Measurements from ENCODE around the gene ST6GALNAC1.

Gene ST6GALNAC1, protein sequence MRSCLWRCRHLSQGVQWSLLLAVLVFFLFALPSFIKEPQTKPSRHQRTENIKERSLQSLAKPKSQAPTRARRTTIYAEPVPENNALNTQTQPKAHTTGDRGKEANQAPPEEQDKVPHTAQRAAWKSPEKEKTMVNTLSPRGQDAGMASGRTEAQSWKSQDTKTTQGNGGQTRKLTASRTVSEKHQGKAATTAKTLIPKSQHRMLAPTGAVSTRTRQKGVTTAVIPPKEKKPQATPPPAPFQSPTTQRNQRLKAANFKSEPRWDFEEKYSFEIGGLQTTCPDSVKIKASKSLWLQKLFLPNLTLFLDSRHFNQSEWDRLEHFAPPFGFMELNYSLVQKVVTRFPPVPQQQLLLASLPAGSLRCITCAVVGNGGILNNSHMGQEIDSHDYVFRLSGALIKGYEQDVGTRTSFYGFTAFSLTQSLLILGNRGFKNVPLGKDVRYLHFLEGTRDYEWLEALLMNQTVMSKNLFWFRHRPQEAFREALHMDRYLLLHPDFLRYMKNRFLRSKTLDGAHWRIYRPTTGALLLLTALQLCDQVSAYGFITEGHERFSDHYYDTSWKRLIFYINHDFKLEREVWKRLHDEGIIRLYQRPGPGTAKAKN

DNA sequence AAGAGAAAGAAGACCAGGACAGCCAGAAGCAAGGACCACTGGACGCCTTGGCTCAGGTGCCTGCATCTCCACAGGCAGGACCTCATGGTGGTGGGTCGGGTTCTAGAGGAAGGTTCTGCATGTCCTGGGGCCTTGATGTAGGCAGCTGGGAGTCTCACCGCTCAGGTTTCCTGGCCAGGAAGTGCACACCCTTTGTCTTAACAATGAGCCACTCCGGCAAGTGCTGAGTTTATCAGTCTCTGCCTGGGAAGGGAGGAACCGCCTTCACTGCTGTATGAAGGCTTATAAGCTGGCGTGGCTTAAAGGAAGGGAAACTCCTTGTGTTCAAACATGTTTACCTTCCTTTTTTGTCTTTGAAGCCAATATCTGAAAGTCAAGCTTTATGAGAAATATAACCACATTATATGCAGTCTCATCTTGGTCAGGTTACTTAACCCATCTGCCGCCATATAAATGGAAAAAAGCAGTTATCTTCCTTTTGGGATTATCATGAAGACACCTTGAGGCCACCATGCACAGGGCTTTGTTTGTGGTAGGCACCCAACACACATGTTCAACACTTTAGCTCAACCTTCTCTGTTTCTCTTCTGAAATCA is at the start of gene ST6GALNAC1:
ST6GALNAC1 (minus strand) TSS at position 205 of the 596 bp plus-strand sequence; CDS start at position 86, 119 bp downstream.
- DNase-seq (ENCODE audit: low read depth): no peak

DNA sequence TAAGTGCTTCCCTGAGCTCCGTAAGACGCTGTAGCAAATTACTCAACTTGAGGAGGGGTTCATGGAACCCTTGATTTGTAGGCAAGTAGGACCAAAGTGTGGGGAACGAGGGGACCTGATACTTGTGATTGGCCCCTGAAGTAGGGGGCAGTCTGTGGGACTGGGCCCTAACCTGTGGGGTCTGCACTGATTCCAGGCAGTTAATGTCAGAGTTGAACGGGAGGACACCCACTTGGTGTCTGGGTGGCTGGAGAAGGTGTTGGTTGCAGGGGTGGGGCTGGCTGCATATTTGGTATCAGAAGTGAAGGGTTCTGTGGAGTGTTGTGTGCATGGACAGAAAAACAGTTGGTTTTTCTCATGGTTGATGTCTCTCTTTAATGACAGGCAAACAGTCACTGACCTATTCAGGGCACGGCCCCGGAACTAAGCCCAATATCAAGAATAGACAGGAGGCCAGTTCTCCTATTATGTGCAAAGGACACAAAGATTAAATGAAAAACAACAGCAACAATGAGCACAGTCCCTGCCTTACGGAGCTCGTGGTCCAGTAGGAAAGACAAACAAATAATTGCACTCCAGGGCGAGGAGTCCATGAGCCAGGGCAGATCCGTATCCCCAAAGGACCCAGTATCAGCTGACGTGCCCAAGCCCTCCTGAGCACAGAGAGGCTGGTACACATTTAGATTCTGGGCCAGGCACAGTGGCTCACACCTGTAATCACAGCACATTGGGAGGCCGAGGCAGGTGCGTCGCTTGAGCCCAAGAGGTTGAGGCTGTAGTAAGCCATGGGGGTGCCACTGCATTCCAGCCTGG is 48.0 kb upstream of the ST6GALNAC1 start:
- DNase-seq (ENCODE audit: low read depth): no peak

DNA sequence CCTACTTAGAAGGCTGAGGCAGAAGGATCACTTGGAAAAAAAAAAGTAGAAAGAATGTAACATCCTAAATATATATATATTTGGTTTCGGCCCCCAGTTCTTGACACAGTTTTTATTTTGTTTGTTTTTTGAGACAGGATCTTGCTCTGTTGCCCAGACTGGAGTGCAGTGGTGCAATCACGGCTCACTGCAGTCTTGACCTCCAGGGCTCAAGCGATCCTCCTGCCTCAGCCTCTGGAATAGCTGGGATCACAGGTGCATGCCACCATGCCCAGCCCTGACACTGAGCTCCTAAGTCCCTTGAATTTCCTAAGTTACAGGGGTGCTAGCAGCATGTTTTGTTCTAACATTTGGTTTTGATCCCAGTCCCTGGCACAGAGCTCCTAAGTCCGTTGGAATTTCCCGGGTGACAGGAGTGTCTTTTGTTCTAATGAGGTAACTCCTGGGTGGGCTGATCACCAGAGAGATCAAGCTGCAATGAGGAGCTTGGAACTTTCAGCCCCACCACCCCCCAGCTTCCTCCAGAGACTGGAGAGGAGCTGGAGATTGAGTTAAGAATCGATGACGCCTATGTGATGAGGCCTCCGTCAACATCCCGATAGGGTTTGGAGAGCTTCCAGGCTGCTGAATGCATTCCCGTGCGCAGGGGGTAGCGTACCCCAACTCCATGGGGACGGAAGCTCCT is 47.2 kb upstream of the ST6GALNAC1 start:
- DNase-seq (ENCODE audit: low read depth): no peak

DNA sequence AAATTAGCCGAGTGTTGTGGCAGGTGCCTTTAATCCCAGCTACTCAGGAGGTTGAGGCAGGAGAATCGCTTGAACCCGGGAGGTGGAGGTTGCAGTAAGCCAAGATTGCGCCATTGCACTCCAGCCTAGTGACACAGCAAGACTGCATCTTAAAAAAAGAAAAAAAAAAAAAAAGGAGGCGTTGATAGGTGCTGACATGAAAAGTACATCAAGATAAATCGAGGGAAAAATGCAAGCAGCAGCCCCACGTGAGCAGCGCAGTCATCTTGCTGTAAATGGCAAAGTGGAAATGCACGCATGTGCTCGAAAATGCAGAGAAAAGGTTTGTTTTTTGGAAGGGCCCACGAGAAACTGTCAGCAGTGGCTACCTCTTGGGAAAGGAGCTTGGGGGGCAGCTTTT is 46.3 kb upstream of the ST6GALNAC1 start:
- DNase-seq (ENCODE audit: low read depth): no peak

DNA sequence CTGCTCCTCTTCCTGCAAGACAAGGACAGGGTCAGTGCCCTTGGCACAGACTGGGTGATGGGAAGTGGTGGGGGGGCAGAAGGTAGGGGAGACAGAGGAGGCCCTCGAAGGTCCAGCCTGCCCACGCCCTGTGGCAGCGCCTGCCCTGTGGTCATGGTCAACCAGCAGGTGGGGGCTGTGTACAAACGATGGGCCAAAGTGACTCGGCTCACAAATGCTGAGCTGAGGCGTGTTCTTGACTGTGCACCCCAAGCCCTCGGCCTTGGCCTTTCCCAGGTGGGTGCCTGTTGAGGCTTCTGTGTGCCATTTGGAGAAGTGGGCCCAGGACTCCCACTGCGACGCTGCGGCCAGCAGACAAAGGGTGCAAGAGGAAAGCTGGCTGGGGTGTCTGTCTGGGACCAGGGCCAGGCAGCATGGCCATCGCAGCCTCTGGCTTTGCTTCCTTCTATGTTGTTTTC is 44.6 kb upstream of the ST6GALNAC1 start:
- DNase-seq (ENCODE audit: low read depth): no peak

DNA sequence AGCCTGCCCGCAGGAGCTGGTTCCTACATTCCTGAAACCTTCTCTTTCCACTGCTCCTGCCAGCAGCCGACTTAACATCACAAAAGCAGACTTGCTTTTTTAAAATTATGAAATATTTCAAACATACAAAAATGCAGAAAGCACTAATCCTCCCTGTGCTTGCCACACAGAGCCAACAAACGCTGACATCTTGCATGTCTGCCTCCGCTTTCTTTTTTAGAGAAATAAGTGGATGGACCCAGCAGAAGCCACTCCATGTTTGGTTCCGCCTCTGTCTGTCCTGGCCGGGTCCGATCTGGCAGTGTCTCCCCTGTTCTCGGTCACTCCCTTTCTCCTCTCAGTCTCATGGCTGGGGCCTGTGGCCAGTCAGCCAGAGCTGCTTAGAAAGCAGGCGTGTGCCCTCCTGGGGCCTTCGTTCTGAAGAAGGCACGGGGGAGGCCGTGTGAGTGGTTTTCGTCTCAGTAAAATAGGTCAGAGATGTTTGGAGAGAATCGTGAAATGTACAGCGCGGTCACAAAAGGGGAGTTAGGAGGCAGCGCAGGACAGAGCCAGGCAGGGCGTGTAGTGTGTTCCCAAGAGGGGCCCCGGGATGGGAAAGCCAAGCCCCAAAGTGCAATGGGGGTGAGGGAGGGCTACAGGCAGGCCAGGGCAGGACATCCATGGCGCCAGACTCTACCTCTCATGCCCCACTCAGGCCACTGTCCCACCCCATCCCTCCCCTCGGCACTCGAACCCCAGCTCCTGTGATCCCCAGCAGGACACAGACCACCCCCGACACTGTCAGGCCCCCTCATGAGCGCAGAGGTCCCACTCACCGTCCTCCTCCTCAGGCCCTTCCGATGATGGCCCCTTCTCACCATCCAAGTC is 44.0 kb upstream of the ST6GALNAC1 start:
- DNase-seq (ENCODE audit: low read depth): no peak

DNA sequence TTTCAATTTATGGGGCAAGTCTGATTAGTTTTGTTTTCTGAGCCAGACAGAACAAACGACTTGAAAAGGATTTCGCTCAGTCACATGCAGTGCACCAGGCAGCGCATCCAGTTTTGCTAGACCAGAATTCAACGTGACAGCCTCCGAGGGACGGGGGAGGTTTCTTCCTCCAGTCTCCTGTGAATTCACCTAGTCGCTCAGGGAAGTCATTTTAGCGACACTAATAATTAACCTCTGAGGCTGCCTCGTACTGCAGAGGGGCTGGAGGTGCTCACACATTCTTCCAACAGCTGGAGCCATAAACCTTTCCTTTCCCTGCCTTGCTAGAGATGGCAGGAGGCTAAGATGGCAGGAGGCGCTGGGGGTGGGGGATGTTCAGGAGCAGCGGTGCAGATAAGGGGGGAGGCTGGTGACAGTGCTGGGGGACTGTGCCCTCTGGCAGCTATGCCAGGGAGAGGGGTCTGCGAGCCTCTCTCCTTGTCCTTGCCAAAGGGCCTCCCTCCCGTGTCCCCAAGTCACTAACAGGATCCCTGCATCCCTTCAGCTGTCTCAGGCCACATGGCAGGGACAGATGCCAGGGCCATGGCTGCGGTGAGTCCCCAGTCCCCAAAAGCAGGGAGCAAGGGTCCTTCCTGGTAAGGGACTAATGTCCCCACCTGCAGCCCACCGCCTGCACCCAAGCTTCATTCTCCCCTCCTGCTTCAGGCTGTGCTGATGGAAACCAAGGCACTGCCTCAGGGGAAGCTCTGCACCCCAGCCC is 43.2 kb upstream of the ST6GALNAC1 start:
- no peak for DNase-seq (ENCODE audit: low read depth)

DNA sequence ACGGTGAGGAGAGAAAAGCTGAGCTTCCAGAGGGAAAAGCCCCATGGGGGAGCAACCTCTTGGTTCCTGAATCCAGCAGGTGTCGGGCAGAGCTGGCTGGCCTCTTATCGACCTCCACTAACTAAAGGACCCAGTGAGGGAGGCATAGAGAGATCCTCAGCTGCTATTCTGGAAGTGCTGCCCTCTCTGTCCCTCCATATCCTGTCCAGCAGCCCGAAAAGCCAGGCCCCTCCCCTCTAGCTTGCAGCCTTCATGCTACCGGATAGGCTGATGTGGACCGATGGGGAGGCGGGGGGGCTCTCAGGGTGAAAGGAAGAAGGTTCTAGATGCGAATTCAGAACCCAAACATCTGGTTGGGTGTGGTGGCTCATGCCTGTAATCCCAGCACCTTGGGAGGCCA is 42.3 kb upstream of the ST6GALNAC1 start:
- DNase-seq (ENCODE audit: low read depth): no peak

DNA sequence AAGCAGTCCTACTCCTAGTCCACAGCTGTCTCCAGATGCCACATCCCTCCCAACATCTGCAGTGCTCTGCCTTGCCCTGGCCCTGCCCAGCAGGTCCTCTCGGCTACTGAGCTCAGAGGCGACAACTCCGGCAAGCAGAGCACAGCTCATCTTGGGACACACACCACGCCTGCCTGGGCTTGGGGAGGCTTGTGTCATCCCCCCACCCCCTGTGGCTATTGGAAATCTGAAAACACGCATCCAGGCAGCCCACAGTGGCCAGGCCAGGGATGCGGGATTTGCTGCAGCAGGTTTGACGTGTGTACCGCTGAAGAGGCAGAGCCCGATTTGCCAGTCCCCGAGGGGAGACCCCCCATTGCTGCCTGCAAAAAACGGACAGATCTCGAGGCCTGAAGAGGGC is 41.8 kb upstream of the ST6GALNAC1 start:
- DNase-seq (ENCODE audit: low read depth): no peak

DNA sequence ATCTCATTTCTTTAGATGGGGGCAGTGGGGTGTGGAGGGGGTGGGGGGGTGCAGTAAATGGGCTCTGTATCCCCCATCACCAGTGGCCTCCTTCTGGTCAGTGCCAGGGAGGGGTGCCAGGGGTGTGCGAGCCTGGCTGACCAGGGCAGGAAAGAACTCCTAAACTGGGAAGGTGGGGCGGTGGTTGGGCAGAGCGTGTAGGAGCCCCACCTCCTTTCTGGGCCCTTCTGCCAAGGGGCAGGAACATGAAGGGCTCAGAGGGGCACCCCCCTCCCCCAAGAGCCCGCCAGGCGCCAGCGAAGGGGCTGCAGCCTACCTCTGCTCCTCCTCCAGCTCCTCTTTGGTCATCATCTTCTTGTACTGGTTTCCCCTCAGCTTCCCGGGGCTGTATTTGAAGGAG is 41.2 kb upstream of the ST6GALNAC1 start:
- no peak for DNase-seq (ENCODE audit: low read depth)

DNA sequence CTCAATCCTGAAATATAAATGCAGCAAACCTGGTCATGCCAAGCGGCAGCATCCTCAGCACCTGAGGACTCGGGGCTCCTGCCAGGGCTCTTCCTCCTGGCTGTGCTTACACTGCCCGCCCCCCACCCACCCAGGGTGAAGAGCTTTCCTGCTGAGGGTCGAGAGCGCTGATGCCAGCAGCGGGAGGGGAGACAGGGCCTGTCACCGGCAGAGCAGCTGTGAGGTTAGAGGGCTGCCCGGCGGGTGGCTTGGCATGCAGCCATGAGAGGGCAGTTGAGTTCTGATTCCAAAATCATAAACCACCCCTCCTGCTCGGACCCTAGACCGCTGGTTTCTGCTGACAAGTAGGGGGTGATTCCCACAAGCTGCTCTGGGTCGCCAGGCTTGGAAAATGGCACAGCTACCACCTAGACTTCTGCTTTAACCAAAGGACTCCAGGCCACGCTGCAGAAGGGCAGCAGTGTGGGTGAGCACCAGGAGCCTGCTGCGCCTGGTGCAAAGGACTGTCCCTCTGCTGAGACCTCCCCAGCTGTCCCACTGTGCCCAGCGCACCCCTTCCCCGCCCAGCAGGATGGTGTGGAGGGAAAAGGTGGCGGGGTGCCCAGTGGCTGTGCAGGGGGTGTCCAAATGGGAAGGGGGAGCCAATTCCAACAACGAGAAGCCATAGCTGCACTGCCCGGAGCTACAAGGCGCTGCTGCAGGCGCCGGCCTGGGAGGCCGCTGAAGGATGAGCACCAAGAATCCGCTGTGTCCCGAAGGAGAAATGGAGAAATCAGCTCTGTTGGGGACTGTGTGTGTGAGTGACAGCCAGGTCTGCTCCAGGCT is 40.6 kb upstream of the ST6GALNAC1 start:
- no peak for DNase-seq (ENCODE audit: low read depth)

DNA sequence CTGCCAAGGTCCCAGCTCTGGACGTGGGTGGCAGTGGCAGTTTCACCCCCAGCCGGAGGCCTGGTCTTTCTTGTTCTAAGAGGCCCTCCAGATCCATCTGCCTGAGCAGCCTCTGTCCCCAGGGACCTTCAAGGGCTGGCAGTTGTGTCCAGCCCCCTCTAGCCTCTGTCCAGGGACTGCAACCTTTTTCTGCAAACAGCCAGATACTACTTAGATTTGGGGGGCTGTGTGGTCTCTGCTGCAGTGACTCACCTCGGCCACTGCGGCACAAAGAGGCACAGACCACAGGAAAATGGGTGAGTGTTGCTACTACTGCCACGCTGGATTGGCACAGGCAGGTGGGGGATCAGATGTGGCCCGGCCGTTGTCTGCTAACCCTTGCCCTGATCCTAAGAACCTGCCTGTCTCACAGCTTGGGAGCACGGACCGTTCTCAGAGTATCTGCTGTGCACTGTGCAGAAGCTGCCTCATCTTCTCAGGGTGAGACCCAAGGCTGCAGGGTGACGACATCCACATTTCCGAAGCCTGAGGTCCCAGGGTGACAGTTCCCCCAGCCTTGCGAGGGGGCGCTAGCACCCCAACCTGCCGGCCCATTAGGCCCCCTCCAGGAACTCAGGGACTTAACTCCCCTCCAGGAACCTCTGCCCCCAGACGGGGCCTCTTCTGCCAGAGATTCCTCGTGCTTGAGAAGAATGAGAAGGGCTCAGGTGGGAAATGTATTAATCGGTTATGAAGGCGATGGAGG is 39.6 kb upstream of the ST6GALNAC1 start:
- DNase-seq (ENCODE audit: low read depth): no peak

DNA sequence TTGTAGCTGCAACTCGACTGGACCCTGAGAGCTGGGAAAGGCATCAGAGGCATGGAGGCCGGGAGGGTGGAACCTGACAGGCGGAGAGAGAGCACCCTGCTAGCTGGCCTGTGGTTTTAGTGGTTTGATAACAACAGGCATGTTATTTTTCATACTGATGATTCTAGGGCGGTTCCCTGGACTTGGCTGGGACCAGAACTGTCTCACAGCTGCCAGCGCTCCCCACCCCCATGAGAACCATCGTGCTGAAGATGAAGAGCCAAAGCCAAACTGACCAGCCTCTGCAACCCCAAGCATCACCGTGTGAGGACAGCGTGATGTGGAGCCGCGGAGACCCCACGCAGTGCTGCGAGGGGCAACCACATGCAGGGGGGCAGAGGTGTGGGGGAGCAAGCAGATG is 38.7 kb upstream of the ST6GALNAC1 start:
- DNase-seq (ENCODE audit: low read depth): no peak

DNA sequence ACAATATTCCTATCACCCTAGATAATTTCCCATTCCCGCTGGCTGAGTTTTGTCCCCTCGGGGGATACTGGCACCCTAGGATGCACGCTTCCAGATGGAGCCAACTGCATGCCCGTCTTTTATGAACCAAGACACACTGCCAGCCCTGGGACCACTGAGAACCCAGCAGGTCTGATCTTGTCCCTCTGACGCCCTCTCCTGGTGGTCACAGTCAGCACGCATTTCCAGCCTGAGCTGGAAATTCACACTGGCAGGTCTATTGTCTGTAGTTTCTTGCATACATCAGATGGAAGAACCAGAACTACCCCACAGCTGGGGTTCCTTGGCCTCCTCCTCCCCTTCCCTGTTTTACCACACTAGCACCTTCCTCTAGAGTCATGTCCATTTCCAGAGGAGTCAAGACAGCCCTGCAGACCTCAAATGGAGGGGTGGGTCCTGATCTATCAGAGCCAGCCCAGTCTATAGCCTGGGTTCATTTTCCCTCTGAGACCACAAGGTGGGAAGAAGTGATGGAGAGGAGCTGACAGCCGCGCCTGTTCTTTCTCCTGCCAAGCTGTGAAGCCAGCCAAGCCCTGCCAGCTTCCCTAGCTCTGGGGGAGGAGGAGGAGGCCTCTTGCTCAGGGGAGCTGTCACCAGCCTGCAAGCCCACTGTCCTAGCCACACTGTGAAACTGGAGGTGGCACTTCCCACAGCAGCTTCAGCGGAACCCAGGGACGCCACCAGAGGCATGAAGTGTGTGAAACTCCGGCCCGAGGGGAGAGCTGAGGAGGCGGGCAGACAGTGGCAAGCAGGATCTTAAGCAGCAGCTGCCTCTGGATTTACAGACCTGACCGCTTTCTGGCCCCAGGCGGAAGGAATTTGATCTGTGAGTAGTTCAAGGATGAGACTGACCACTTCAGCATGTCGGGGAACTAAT is 37.9 kb upstream of the ST6GALNAC1 start:
- peak; percentile 21 for DNase-seq (ENCODE audit: low read depth)

DNA sequence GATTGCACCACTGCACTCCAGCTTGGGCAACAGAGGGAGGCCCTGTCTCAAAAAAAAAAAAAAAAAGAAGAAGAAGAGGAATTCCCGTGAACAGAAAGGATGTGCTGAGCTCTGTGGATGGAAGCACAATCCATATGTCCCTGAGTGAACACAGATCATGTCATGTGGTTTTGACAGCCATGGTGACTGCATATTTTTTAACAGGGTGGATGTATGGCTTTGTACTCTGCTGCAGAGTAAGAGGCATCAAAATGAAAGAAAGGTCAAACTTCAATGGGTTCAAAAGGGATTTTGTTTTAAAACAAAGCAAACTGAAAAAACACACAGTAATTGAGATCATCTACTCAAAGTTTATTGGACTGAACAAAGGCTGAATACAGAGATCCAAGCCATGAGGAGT is 35.7 kb upstream of the ST6GALNAC1 start:
- no peak for DNase-seq (ENCODE audit: low read depth)

DNA sequence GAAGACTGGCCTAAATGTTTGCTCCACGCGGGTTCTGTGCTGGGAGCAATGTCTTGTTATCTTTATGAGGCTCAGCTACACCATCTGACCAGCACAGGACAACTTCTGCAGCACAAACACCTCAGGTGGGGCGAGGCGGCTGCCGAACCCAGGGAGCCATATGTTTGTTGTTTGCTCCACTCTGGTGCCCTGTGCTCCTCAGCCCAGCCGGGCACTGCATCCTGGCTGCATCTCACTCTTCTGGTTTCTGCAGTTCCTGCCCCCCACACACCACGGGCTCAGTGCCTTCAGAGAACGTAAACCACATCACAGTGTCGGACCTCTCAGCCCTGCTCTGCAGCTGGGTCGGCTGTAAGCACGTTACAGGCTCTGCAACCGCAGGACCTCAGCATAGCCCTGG is 34.8 kb upstream of the ST6GALNAC1 start:
- no peak for DNase-seq (ENCODE audit: low read depth)

DNA sequence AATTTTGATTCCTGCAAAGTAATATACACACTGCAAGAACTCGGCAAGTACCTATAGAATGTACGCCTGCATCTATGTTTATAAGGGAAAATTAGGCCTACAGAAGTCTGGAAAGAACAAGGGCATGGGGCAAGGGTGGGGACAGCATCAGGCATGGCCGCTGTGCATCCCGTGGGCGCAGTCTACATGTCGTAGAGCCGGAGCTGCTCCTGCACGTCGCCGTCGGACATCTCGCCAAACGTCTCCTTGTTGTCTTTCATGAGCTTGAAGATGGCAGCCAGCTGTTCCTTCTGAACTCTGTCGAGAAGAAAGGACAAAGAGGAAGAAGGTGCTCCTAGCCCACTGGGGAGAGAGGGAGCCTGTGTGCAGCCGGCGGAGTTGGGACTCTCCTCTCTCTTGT is 33.8 kb upstream of the ST6GALNAC1 start:
- DNase-seq (ENCODE audit: low read depth): no peak

Measured in stimulated activated CD8-positive, alpha-beta memory T cell treated with anti-CD3 and anti-CD28 coated beads, Interleukin-15, amount 100 ng/mL, for 24 hours (primary cell).